HS-27A (cell line): ENCODE measurements around the gene CPD.
"Not testable (repeated sequence)": the region's sequence is repeated elsewhere in the genome, so short reads cannot be mapped to it uniquely, and the experiment has no call there.

Experiments used
- DNase-seq: peaks from one replicate; pipeline ENCODE4 v3.0.0-alpha.2; 2012; ENCODE audit warnings: low read depth, missing footprints

CPD gene

DNA sequence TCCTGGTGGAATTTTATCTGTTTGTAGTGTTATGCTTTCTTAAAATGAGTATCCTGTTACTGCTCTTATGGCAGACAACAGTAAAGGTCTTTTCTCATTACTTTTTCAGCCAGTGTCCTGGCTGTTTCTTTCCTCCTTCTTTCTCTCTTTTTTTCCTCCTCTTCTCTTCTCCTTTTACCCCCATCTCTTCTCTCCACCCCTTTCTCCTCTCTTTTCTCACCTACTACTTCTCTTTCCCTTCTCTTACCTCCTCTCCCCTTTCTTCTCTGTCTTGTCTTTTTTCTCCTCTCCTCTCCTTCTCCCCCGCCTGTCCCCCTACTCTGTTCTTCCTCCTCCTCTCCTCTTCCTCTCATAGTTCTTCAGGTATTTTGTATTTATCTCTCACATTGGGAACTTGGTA lies 48.9 kb downstream of the CPD start:
- no peak for DNase-seq

DNA sequence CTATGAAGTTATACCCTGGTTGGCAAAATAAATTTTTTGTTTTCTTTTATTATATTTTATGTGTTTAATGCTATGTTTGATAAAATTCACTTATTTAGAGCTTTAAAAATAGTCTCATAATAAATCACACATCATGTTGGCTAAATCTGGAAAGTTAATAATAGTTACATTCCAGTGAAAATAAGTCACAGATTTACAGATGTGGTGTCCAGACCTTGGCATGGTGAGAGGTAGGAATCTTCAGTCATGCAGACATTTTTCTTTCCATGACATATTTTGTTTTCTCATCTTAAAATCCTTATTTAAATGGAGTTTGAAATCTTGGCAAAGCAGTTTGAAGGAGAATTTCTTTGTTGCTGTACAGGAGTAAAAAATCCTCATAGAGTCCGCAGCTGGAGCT lies 50.4 kb downstream of the CPD start:
- no peak for DNase-seq

DNA sequence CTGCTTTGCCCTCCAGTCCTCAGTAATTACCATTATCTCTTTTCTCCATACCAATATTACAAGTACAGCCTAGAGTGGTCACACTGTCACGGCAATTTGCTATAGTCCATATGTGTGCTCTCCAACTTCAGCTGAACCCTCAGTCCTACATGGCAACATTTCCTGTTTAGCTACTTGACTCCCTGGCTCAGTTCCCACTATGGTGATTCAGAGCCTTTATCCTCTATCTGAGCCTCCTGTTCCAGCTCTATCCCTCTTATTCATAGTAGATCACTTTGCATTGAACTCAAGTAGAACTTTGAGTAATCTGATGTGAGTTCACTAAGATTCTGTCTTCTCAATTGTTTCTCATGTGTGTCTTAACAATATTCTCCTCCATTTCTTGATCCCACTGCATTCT lies 54.8 kb downstream of the CPD start:
- peak; percentile 46 for DNase-seq

DNA sequence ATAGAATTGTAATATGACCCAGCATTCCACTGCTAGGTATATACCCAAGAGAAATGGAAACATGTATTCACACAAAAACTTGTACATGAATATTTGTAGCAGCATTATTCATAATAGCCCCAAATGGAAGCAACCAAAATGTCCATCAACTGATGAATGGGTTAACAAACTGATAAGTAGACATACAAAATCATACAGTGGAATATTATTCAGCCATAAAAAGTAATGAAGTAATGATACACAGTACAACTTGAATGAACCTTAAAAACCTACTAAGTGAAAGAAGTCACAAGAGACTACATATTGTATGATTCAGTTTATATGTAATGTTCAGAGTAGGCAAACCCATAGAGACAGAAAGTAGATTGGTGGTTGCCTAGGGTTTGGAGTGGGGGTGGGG lies 58.0 kb downstream of the CPD start:
- no peak for DNase-seq

DNA sequence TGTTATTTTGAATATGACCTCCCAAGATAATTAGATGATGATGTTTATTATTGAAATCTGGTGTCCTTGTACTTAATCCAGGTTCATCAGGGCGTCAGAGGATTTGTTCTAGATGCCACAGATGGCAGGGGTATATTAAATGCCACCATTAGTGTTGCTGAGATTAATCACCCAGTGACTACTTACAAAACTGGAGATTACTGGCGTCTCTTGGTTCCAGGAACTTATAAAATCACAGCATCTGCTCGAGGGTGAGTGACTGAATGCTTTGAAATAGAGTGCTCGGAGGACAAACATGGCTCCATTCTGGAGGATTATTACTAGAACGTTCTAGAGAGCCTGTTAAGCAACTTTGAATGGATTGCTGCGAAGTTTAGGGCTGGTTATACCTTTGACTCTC lies 65.0 kb downstream of the CPD start:
- DNase-seq = no peak

DNA sequence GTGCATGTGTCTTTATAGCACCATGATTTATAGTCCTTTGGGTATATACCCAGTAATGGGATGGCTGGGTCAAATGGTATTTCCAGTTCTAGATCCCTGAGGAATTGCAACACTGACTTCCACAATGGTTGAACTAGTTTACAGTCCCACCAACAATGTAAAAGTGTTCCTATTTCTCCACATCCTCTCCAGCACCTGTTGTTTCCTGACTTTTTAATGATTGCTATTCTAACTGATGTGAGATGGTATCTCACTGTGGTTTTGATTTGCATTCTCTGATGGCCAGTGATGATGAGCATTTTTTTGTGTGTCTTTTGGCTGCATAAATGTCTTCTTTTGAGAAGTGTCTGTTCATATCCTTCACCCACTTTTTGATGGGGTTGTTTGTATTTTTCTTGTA lies 67.9 kb downstream of the CPD start:
- DNase-seq = not testable (repeated sequence)

DNA sequence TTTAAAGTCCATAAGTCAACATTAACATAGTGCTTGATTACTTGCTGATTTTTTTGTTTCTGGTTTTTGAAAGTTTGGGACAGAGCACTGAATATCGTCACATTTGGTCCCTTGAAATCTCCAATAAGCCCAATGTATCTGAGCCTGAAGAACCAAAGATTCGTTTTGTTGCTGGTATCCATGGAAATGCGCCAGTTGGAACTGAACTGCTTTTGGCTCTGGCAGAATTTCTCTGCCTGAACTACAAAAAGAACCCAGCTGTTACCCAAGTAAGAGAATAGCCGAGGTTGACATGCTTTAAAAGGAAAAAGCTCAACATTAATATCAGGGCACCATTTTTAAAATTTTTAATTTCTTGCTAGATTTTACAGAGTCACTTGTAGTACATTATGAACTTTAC lies 70.8 kb downstream of the CPD start:
- DNase-seq = no peak

DNA sequence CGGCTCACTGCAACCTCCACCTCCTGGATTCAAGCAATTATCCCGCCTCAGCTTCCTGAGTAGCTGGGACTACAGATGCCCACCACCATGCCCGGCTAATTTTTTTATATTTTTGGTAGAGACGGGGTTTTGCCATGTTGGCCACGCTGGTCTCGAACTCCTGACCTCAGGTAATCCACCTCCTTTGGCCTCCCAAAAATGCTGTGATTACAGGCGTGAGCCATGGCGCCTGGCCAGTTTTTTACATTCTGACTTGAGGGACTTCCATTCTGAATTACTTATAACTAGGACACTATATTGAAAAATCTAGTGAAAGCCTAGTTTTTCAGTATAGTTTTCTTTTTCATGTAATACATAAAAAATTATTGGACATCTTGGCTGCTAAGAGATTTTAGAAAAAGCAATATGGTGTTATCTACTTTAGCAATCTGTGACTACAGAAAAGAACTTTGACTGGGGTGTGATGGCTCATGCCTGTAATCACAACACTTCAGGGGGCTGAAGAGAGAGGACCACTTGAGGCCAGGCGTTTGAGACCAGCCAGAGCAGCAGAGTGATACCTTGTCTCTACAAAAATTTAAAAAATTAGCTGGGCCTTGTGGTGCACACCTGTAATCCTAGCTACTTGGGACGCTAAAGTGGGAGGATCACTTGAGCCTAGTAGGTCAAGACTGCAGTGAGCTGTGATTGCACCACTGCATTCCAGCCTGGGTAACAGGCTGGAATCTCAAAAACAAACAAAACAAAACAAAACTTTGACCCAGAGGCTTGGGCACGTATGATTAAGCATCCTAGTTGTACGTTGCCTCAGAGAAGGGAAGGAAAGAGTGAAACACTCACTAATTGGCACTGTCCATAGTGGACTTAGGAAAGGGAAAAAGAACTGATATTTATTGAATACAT lies 71.6 kb downstream of the CPD start:
- DNase-seq = no peak

DNA sequence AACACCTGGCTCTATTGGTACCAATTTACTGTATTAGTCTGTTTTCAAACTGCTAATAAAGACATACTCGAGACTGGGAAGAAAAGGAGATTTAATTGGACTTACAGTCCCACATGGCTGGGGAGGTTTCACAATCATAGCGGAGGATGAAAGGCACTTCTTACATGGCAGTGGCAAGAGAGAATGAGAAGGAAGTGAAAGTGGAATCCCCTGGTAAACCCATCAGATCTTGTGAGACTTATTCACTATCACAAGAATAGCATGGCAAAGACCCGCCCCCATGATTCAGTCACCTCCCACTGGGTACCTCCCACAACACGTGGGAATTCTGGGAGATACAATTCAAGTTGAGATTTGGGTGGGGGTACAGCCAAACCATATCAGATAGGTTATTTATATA lies 75.9 kb downstream of the CPD start:
- no peak for DNase-seq

DNA sequence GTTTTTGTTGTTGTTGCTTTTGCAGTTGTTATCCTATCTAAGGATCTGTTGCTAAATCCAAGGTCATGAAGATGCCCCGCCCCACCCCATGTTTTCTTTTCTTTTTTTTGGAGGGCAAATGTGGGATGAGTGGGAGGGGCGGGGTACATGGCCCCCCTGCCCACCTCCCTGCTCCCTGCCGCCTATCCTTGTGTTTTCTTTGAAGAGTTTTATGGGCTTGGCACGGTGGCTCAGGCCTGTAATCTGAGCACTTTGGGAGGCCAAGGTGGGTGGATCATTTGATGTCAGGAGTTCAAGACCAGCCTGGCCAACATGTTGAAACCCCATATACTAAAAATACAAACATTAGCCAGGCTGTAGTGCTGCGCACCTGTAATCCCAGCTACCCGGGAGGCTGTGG lies 79.6 kb downstream of the CPD start:
- DNase-seq = no peak

DNA sequence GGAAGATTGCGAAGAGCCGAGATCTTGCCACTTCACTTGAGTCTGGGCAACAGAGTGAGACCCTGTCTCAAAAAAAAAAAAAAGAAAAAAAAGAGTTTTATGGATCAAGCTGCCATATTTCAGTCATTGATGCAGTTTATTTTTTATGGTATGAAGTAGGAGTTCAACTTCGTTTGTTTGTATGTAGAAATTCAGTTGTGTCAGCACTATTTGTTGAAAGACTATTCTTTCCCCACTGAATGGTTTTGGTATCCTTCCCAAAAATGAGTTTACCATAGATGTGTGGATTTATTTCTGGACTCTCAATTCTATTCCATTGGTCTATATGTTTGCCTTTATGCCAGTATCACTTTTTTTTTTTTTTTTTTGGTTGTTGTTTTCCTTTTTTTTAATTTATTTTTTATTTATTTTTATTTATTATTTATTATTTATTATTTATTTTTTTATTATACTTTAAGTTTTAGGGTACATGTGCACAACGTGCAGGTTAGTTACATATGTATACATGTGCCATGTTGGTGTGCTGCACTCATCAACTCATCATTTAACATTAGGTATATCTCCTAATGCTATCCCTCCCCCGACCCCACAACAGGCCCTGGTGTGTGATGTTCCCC lies 80.2 kb downstream of the CPD start:
- not testable (repeated sequence) for DNase-seq

DNA sequence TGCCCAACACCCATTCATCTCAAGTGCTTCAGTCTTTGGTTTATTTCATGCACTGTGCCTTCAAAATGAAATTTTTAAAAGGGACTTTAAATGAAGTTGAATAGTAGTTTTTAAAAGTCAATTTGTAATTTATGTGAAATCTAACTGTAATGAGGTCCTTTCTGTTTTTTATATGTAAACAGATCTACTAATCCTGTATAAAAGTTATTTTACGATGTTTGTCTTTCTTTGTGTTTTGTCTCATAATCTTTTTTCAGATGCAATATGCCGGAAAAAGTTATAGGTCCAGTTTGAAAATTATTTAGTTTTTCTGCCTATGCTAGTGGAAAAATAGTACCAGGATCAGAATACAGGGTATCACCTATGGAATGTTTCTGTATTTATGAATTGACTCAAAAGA lies 89.7 kb downstream of the CPD start:
- DNase-seq = no peak

DNA sequence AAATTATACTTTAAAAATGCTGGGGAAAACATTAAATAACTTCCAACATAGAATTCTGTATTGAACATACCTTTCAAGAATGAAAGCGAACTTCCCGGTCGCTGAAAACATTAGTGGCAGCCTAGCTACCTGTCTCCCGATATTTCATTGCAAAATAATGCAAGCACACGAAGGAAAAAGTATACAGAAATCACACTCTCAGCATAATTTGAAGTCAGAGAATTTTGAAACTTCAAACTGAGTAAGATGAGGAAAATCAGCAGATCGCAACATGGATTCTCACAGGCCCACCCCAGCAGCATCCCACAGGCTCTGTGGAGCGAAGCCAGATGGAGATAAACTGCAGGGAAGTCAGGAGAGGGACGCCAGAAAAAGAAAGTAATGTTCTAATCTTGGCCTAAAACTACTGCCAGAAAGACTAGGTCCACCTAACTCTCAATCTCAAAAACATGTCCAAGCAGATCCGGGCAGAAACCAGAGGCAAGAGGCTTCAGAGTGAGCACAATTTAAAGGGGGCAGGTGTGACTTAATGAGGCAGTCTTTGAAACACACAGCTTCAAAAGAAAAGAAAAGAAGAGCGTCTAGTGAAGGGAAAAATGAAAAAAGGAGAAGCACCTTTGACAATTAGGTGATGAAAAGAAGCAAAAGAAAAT lies 93.6 kb downstream of the CPD start:
- DNase-seq = no peak

DNA sequence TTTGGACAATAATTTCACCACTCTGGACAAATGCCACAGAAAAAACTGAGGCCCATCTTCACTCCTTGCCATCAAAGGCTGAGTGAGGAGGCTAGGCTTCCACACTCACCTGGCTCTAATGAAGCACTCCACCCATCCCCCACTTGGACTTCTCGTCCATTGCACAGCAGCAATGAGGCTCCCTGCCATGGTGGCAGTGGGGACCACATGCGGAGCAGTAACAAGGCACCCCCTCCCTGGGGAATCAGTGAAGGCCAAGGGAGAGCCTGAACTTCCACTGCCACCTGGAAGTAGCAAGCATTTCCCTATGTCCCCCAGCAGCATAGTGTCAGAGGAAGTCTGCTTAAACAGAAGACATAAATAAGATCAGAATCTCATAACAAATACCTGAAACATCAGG lies 96.5 kb downstream of the CPD start:
- no peak for DNase-seq

DNA sequence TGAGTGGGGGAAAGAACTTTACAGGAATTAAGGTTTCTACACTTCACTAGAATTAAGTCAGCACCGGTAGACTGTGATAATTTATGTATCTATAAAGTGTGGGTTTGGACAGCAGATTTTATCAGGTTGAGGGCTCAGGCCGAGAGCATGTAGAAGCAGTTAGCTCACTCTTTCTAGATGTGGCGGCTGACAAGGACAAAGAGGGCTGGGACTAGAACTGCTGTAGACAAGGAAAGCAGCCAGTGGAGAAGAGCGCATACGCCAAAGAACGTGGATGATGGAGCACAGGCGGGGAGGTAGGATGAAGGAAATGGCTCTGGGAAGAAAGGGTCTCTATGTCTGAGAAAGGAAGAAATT lies 98.0 kb downstream of the CPD start:
- DNase-seq = no peak

DNA sequence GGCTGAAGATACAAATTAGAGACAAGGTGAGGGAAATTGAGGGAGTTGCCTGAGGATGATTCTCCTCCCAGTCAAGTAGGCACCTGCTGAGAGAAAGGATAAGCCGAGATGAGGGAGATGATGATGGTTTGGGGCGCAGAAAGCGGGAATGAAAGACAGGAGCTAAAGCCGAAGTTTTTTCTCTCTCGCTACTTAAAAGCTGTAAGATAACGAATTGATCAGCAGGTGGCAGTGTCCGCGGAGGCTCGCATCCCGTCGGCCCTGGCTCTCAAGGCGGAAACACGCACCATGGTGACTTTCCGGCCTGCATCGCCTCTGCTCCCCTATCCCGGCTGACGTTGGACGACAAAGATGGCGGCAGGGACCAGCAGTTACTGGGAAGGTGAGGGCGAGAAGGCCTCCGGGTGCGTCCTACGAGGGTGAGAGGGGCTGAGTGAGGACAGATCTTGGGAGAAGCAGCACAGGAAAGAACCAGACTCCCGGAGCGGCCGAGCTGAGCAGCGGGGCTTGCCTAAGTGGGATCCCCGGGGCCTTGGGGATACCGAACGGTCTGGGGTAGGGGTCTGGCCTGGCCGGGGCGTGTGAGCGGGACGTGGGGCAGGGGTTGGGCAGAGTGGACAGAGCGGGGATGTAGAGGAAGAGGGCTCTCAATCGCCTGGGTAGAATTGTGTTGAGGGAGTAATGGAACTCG lies 98.5 kb downstream of the CPD start, which contains the start of gene GOSR1:
GOSR1 (plus strand) TSS at position 326 of the 691 bp plus-strand sequence; CDS start at position 352, 26 bp downstream.
- DNase-seq = peak; percentile 64

DNA sequence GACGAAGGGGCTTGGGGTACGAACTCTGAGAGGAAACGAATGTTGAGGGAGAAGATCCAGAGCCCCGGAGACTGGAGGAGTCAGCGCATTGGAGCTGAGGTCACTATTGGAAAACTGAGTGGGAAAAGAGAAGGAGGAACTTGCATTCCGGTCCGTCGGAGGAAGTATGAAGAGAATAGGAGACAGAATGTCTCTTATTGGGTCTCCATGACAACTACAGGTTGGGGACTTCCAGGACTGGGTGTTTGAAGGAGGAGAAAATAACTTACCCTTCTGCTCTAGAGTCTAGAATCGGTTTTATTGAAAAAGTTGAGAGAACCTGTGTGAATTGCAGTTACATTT lies 99.0 kb downstream of the CPD start:
- DNase-seq = no peak

DNA sequence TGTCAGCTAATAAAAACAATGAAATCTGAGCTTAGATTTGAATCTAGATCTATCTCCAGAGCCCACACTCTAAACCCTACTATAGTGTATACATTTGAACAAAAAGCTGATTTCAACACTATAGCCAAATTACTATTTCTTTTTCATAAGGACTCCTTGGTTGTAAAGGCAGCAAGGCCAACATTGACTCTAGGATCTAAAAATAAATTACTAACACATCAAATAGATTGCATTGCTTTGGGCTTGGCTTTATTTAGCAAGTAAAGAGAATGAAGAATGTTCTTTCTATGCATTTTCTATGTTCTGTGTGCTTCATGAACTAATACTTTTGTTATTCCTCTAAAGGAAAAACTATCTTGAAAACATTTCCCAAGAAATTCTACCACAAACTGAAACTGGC lies 103.8 kb downstream of the CPD start:
- no peak for DNase-seq

DNA sequence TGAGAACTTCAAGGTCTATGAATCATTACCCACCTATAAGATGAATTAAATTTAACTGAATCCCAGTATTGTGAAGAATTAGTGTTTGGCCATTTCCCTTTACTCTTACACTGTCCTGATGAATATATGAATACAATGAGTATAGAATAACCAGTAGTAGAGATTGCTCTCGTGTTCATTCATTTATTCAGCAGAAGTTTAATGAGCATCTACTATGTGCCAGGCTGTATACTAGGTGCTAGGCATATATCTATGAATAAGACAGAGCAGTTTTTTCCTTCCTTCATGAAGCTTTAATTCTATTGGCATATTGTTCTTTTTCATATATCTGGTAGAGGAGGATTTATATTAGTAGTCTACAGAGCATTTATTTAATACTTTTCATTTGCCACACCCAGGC lies 104.4 kb downstream of the CPD start:
- DNase-seq = no peak

DNA sequence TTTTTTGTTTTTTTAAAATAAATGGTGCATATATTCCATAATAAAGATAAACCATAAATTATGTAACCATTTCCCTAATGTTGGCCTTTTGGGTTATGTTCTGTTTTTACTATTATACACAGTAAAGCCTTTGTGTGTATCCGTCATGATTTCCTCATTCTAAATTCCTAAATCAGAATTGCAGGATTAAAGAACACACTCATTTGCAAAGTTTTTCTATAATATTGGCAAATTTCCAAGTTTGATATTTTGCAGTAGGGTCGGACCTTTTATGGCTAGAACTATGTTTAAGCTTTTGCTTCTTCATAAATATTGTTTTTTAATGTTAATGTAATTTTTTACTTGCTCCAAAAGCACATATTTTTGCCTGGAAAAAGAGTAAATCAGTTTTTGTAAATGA lies 115.1 kb downstream of the CPD start:
- DNase-seq = no peak

DNA sequence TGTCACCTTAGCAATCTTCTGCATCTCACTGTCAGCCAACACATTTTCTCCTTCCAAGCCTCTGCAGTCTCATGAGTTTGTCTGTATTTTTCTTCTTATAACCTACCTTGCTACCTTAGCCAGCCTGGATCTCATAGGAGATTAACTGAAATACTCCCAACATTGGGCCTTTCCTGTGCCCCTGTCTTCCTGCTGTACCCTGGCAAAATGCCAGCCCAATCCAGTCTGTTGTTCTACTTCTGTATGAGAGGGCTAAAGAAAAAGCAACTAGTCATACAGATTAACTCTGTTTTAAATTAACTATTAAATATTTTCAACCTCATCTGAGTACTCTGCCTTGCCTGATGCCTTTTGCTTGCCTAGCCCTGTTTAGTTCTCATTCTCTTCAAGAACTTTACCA lies 116.9 kb downstream of the CPD start:
- no peak for DNase-seq

DNA sequence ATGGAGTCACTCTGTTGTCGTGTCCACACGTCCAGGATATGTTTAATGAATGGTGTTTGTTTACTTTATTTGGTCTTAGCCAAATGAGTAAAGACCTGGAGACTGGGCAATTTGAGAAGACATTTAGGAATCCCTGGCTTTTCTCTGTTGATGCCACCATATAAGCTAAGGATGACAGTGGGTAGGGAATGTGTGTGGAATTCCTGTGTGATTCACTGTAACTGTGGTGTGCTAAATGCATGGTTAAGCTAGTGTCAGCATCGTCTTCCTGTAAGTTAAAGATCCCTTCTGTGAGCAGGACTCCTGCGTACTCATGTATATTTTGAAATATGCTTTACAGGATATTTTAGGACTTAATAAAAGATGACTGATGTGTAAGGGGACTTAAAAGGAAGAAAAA lies 124.8 kb downstream of the CPD start:
- DNase-seq = no peak
